ENCODE measurements around the gene VAV2. TPM values are rescaled to one million over a fixed set of nuclear protein-coding genes. Genes with fewer than 3 reads are reported as not detected.

Gene VAV2
- total RNA-seq, 2 experiments from 2014 or later = 4.7 to 6.4 TPM

GRCh38 chr9:133855371-133855770 lies 136.8 kb downstream of the VAV2 start:
- DNase-seq = no peak
- H3K36me3 Mint-ChIP-seq = no peaks in the 10 kb centered on the region
- POLR2A ChIA-PET = no interaction called here
- no peaks in the 10 kb centered on the region for H3K27me3 Mint-ChIP-seq
- H3K9me3 Mint-ChIP-seq = no peaks in the 10 kb centered on the region
- H3K27ac Mint-ChIP-seq = no peak overlapping the region
- ATAC-seq (ENCODE audit: low read depth) = no peak
- H3K4me3 Mint-ChIP-seq = no peak overlapping the region
- H3K4me1 Mint-ChIP-seq = no peaks in the 10 kb centered on the region

- H3K9me3 Mint-ChIP-seq = no peaks in the 10 kb centered on the region
- no peak overlapping the region for H3K4me3 Mint-ChIP-seq
- no peaks in the 10 kb centered on the region for H3K4me1 Mint-ChIP-seq
- POLR2A ChIA-PET = no interaction called here
- no peaks in the 10 kb centered on the region for H3K27me3 Mint-ChIP-seq
- H3K27ac Mint-ChIP-seq = no peak overlapping the region
- DNase-seq (no peak), ATAC-seq (ENCODE audit: low read depth) (no peak)
- no peaks in the 10 kb centered on the region for H3K36me3 Mint-ChIP-seq
Measured at GRCh38 chr9:133854765-133855164, 137.4 kb downstream of the VAV2 start.

- POLR2A ChIA-PET = no interaction called here
- ATAC-seq (ENCODE audit: low read depth) (no peak), DNase-seq (no peak)
- no peaks in the 10 kb centered on the region for H3K27me3 Mint-ChIP-seq
- H3K4me3 Mint-ChIP-seq = no peak overlapping the region
- no peak overlapping the region for H3K27ac Mint-ChIP-seq
- H3K4me1 Mint-ChIP-seq = no peaks in the 10 kb centered on the region
- H3K36me3 Mint-ChIP-seq = no peaks in the 10 kb centered on the region
- H3K9me3 Mint-ChIP-seq = no peaks in the 10 kb centered on the region
Measured at GRCh38 chr9:133854048-133854447, 138.1 kb downstream of the VAV2 start.

- Mint-ChIP-seq H3K27me3 (no peaks in the 10 kb centered on the region), H3K36me3 (no peaks in the 10 kb centered on the region), H3K4me3 (no peak overlapping the region), H3K9me3 (no peaks in the 10 kb centered on the region), H3K4me1 (no peaks in the 10 kb centered on the region), H3K27ac (no peak overlapping the region)
- no peak for ATAC-seq (ENCODE audit: low read depth)
- POLR2A ChIA-PET = no interaction called here
- DNase-seq = no peak
Measured at GRCh38 chr9:133853331-133853730, 138.8 kb downstream of the VAV2 start.

- POLR2A ChIA-PET = no interaction called here
- H3K4me1 Mint-ChIP-seq = no peaks in the 10 kb centered on the region
- ATAC-seq (ENCODE audit: low read depth) (no peak), DNase-seq (no peak)
- no peaks in the 10 kb centered on the region for H3K27me3 Mint-ChIP-seq
- no peaks in the 10 kb centered on the region for H3K9me3 Mint-ChIP-seq
- no peak overlapping the region for H3K27ac Mint-ChIP-seq
- no peaks in the 10 kb centered on the region for H3K36me3 Mint-ChIP-seq
- H3K4me3 Mint-ChIP-seq = no peak overlapping the region
Measured at GRCh38 chr9:133852431-133852830, 139.7 kb downstream of the VAV2 start.

GRCh38 chr9:133851693-133852092 lies 140.4 kb downstream of the VAV2 start:
- ATAC-seq (ENCODE audit: low read depth) = no peak
- no peak overlapping the region for H3K27ac Mint-ChIP-seq
- H3K36me3 Mint-ChIP-seq = no peaks in the 10 kb centered on the region
- POLR2A ChIA-PET = no interaction called here
- H3K4me3 Mint-ChIP-seq = no peak overlapping the region
- H3K4me1 Mint-ChIP-seq = no peaks in the 10 kb centered on the region
- H3K27me3 Mint-ChIP-seq = no peaks in the 10 kb centered on the region
- no peak for DNase-seq
- no peaks in the 10 kb centered on the region for H3K9me3 Mint-ChIP-seq

GRCh38 chr9:133850937-133851336 lies 141.2 kb downstream of the VAV2 start:
- Mint-ChIP-seq H3K4me3 (no peak overlapping the region), H3K36me3 (no peaks in the 10 kb centered on the region), H3K27me3 (no peaks in the 10 kb centered on the region), H3K27ac (no peak overlapping the region), H3K4me1 (no peaks in the 10 kb centered on the region), H3K9me3 (no peaks in the 10 kb centered on the region)
- no peak for ATAC-seq (ENCODE audit: low read depth)
- POLR2A ChIA-PET = no interaction called here
- no peak for DNase-seq

- Mint-ChIP-seq H3K9me3 (no peaks in the 10 kb centered on the region), H3K27me3 (no peaks in the 10 kb centered on the region), H3K4me1 (no peaks in the 10 kb centered on the region), H3K36me3 (no peaks in the 10 kb centered on the region), H3K27ac (no peak overlapping the region), H3K4me3 (no peak overlapping the region)
- POLR2A ChIA-PET = no interaction called here
- DNase-seq (no peak), ATAC-seq (ENCODE audit: low read depth) (no peak)
Measured at GRCh38 chr9:133850161-133850560, 142.0 kb downstream of the VAV2 start.

- DNase-seq (no peak), ATAC-seq (ENCODE audit: low read depth) (no peak)
- Mint-ChIP-seq H3K4me3 (no peak overlapping the region), H3K4me1 (no peaks in the 10 kb centered on the region), H3K36me3 (no peaks in the 10 kb centered on the region), H3K27ac (no peak overlapping the region), H3K27me3 (no peaks in the 10 kb centered on the region), H3K9me3 (no peaks in the 10 kb centered on the region)
- POLR2A ChIA-PET = no interaction called here
Measured at GRCh38 chr9:133849110-133849670, 142.9 kb downstream of the VAV2 start.

- Mint-ChIP-seq H3K4me3 (no peak overlapping the region), H3K27me3 (no peaks in the 10 kb centered on the region), H3K27ac (no peak overlapping the region), H3K4me1 (no peaks in the 10 kb centered on the region), H3K9me3 (no peaks in the 10 kb centered on the region), H3K36me3 (no peaks in the 10 kb centered on the region)
- DNase-seq (no peak), ATAC-seq (ENCODE audit: low read depth) (no peak)
- POLR2A ChIA-PET = no interaction called here
Measured at GRCh38 chr9:133848471-133849109, 143.5 kb downstream of the VAV2 start.

- no peak for ATAC-seq (ENCODE audit: low read depth)
- POLR2A ChIA-PET = no interaction called here
- Mint-ChIP-seq H3K36me3 (no peaks in the 10 kb centered on the region), H3K4me3 (no peak overlapping the region), H3K27ac (no peak overlapping the region), H3K9me3 (no peaks in the 10 kb centered on the region), H3K27me3 (no peaks in the 10 kb centered on the region), H3K4me1 (no peaks in the 10 kb centered on the region)
- no peak for DNase-seq
Measured at GRCh38 chr9:133846483-133847090, 145.5 kb downstream of the VAV2 start.

- ATAC-seq (ENCODE audit: low read depth) = no peak
- Mint-ChIP-seq H3K4me1 (no peaks in the 10 kb centered on the region), H3K27me3 (no peaks in the 10 kb centered on the region), H3K36me3 (no peaks in the 10 kb centered on the region), H3K4me3 (no peak overlapping the region), H3K27ac (no peak overlapping the region), H3K9me3 (no peaks in the 10 kb centered on the region)
- POLR2A ChIA-PET = no interaction called here
- no peak for DNase-seq
Measured at GRCh38 chr9:133845440-133845839, 146.7 kb downstream of the VAV2 start.

- DNase-seq (no peak), ATAC-seq (ENCODE audit: low read depth) (no peak)
- POLR2A ChIA-PET = no interaction called here
- H3K4me1 Mint-ChIP-seq = no peaks in the 10 kb centered on the region
- no peak overlapping the region for H3K4me3 Mint-ChIP-seq
- H3K9me3 Mint-ChIP-seq = no peaks in the 10 kb centered on the region
- no peak overlapping the region for H3K27ac Mint-ChIP-seq
- H3K36me3 Mint-ChIP-seq = no peaks in the 10 kb centered on the region
- no peaks in the 10 kb centered on the region for H3K27me3 Mint-ChIP-seq
Measured at GRCh38 chr9:133844881-133845410, 147.2 kb downstream of the VAV2 start.

GRCh38 chr9:133844398-133844784 lies 147.7 kb downstream of the VAV2 start:
- Mint-ChIP-seq H3K27ac (no peak overlapping the region), H3K36me3 (no peaks in the 10 kb centered on the region), H3K27me3 (no peaks in the 10 kb centered on the region), H3K4me1 (no peaks in the 10 kb centered on the region), H3K4me3 (no peak overlapping the region), H3K9me3 (no peaks in the 10 kb centered on the region)
- ATAC-seq (ENCODE audit: low read depth) = no peak
- no peak for DNase-seq
- POLR2A ChIA-PET = no interaction called here

All from activated naive CD8-positive, alpha-beta T cell treated with anti-CD3 and anti-CD28 coated beads, Interleukin-2, amount 10 ng/mL, durations not matched to agents 7 days and 5 days (primary cell).